Measurements from ENCODE around the gene ACTC1. TPM values are rescaled to one million over a fixed set of nuclear protein-coding genes. Genes with fewer than 3 reads are reported as not detected.

ACTC1 gene
- total RNA-seq (not detected), polyA plus RNA-seq (not detected)

DNA sequence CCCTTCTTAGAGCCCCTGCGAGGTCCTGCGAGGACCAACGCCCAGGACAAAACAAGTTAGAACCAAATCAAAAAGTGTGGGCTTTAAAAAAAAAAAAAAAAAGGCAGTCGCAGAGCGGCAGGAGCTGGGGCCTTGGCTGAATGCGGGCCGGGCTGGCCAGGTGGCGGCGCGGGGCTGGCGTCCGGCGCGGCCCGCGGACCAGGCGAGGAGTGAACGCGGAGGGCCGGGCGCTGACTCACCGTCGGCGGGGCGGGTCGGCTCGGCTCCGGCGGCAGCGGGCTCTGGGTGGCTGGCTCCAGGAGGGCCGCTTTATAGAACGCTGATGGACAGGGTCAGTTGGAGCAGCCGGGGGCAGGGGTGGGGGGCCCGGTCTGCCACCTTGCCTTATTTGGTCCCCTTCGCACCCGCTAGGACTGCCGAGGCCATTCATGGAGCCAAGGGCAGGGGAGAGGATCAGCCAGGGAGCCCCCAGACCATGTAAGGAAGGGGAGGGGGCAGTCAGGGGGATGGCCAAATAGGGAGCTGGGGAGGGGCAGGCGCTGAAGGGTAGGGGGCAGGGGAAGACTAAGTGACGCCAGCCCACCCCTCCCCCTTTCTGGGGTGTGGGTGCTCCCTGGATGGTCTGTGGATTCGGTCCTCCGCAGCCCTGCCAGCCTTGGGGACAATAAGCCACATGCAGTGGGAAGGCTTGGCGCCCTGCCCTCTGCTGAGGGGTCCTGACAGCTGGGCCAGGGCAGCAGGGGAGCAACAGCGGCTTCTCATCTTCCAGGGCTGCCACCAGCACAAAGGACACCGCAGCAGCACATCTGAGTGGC lies at the start of gene ACTC1:
Gene ACTC1, minus strand, starts transcription at position 283 of the 815 bp plus-strand sequence. CDS start 741 bp downstream, outside the sequence.
- Histone ChIP-seq H3K36me3 (ENCODE audit: insufficient read depth, low read length) (no peaks in the 10 kb centered on the region), H3K4me3 (ENCODE audit: low read length) (no peak within 1 kb of the TSS), H3K27me3 (ENCODE audit: insufficient read depth, low read length, poor library complexity, severe bottlenecking) (no peaks in the 10 kb centered on the region), H3K4me1 (ENCODE audit: insufficient read depth, low read length) (no peaks in the 10 kb centered on the region), H3K9me3 (ENCODE audit: low read length) (no peaks in the 10 kb centered on the region), H3K27ac (ENCODE audit: low read depth, low read length) (no peak within 1 kb of the TSS)
- no peak for DNase-seq
- POLR2A ChIA-PET = no interaction called here
- peaks cover 0 to 2% (median 0%) of the 10 kb centered on the region in 5 donors for H3K9me3 Mint-ChIP-seq
- no peak within 1 kb of the TSS for H3K4me3 Mint-ChIP-seq
- no peak within 1 kb of the TSS for H3K27ac Mint-ChIP-seq
- CTCF ChIA-PET = no interaction called here
- peaks cover 21 to 77% of the 10 kb centered on the region in 2 donors for H3K27me3 Mint-ChIP-seq
- peaks cover 0 to 3% (median 0%) of the 10 kb centered on the region in 3 donors for H3K4me1 Mint-ChIP-seq
- no peaks in the 10 kb centered on the region for H3K36me3 Mint-ChIP-seq

DNA sequence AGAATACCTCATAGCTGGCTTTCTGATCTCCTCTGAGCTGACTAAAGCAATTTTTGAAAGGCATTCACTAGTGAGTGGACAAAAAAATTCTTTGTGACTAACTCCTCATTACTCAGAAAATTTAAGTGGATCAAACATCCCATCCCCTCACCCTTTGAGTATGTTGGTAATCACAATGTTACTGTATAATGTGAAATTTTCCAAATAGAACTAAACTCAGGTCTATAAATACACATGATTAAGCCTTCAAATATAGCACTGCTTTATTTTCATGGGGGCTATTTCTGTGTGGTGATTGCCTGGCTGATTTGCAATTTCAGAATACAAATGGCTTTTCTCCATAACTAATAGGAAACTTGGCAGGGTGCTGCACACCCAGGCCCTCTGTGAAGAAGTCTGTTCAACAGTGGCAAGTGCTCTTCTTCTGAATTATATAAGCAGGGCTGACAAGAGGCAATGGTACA lies 45.9 kb upstream of the ACTC1 start:
- no peak for DNase-seq
- Histone ChIP-seq H3K4me3 (ENCODE audit: low read length) (no peak overlapping the region), H3K36me3 (ENCODE audit: insufficient read depth, low read length) (no peaks in the 10 kb centered on the region), H3K27me3 (ENCODE audit: insufficient read depth, low read length, poor library complexity, severe bottlenecking) (no peaks in the 10 kb centered on the region), H3K9me3 (ENCODE audit: low read length) (no peaks in the 10 kb centered on the region), H3K27ac (ENCODE audit: low read depth, low read length) (no peak overlapping the region), H3K4me1 (ENCODE audit: insufficient read depth, low read length) (no peaks in the 10 kb centered on the region)
- H3K4me1 Mint-ChIP-seq = no peaks in the 10 kb centered on the region
- CTCF ChIA-PET = no interaction called here
- POLR2A ChIA-PET = no interaction called here
- no peak overlapping the region for H3K27ac Mint-ChIP-seq
- H3K4me3 Mint-ChIP-seq = no peak overlapping the region
- H3K36me3 Mint-ChIP-seq = peaks cover 0 to 2% (median 0%) of the 10 kb centered on the region in 3 donors
- H3K27me3 Mint-ChIP-seq = peaks cover 0 to 2% of the 10 kb centered on the region in 2 donors
- H3K9me3 Mint-ChIP-seq = peaks cover 0 to 2% (median 0%) of the 10 kb centered on the region in 5 donors

DNA sequence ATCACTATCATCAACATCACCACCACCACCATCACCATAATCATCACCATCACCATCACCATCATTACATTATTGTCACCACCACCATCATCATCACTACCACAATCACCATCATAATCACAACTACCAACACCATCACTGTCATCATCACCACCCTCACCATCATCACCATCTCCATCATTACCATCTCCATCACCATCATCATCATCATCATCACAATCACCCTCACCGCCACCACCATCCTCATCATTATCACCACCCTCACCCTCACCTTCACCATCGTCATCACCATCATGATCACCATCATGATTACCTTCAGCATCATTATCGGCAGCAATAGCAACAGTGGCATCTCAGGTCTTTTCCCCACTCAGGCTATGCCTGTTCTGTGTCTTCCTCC lies 42.9 kb upstream of the ACTC1 start:
- Mint-ChIP-seq H3K36me3 (peaks cover 0 to 11% (median 3%) of the 10 kb centered on the region in 3 donors), H3K4me3 (no peak overlapping the region), H3K27me3 (peaks cover 9 to 16% of the 10 kb centered on the region in 2 donors), H3K9me3 (peaks cover 0 to 9% (median 7%) of the 10 kb centered on the region in 5 donors), H3K4me1 (no peaks in the 10 kb centered on the region), H3K27ac (no peak overlapping the region)
- CTCF ChIA-PET = no interaction called here
- Histone ChIP-seq H3K36me3 (ENCODE audit: insufficient read depth, low read length) (no peaks in the 10 kb centered on the region), H3K9me3 (ENCODE audit: low read length) (no peaks in the 10 kb centered on the region), H3K4me1 (ENCODE audit: insufficient read depth, low read length) (no peaks in the 10 kb centered on the region), H3K27me3 (ENCODE audit: insufficient read depth, low read length, poor library complexity, severe bottlenecking) (no peaks in the 10 kb centered on the region), H3K4me3 (ENCODE audit: low read length) (no peak overlapping the region), H3K27ac (ENCODE audit: low read depth, low read length) (no peak overlapping the region)
- no peak for DNase-seq
- POLR2A ChIA-PET = no interaction called here

DNA sequence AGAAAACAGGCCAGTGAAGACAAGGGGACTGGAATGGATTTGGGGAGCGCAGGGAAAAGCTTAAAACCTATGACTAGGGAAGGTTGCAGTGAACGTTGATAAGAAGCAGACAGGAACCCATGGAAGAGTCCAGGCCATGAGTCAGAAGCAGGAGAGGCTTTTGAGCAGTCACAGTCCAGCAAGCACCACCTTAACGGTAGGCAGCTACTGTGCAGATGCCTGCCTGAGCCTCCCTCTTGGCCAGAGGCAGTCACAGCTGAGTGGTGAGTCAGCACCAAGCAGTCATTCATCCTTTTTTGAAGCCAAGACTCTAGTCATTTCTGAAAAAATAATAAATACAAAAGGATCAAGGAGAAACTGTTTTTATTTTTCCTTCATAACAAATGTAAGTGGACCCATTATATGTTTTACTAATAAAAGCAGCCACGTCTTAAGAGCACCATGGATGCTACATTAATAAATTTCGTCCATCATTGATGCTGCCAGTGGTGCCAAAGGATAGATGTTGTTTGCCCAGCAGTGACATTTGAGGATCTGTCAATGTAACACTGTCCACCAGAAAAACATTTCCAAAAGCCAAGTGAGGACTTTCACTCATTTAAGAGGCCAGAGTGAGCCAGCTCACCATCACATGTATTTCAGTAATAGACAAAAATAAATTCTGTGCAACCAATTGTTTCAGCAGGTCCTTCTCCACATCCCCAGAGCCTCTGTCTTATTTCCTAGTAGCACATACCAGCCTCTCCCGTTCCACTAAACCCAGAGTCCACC lies 42.1 kb upstream of the ACTC1 start:
- Histone ChIP-seq H3K9me3 (ENCODE audit: low read length) (no peaks in the 10 kb centered on the region), H3K27ac (ENCODE audit: low read depth, low read length) (no peak overlapping the region), H3K4me3 (ENCODE audit: low read length) (no peak overlapping the region), H3K36me3 (ENCODE audit: insufficient read depth, low read length) (no peaks in the 10 kb centered on the region), H3K4me1 (ENCODE audit: insufficient read depth, low read length) (no peaks in the 10 kb centered on the region), H3K27me3 (ENCODE audit: insufficient read depth, low read length, poor library complexity, severe bottlenecking) (no peaks in the 10 kb centered on the region)
- Mint-ChIP-seq H3K4me3 (no peak overlapping the region), H3K4me1 (no peaks in the 10 kb centered on the region), H3K36me3 (peaks cover 0 to 11% (median 3%) of the 10 kb centered on the region in 3 donors), H3K9me3 (peaks cover 0 to 9% (median 7%) of the 10 kb centered on the region in 5 donors), H3K27me3 (peaks cover 12 to 20% of the 10 kb centered on the region in 2 donors), H3K27ac (no peak overlapping the region)
- POLR2A ChIA-PET = no interaction called here
- DNase-seq = no peak
- CTCF ChIA-PET = no interaction called here

DNA sequence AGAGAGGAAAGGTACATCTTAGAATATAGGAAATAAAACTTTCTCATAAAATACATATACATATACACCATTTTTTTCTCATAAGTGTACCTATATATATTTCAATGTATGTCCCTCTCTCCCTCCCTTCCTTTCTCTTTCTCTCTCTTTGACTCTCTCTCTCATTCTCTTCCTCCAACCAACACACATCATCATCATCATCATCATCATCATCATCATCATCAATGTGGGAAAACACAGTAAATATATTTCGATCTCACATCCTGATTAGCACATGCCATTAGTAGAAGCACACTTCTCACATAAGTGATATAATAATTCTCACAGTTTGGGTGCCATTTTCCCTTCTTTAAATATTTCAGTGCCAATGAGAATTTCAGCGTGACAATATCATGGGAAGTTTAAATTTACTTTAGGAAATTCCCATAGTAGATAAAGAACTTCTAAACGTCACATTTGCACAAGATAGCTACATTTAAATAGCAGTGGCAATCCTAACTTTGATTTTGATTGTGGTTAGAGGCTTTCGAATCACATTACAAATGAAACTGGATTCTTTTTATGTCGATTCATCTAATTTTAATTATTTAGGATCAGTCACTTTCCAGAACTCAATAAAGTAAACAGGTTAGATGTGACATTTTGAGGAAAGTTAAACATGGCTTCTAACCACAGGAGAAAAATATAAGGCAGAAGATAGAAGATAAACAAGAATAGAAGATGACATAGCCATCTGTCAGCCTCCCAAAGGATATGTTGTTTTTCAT lies 33.0 kb upstream of the ACTC1 start:
- Mint-ChIP-seq H3K9me3 (peaks cover 0 to 4% (median 3%) of the 10 kb centered on the region in 5 donors), H3K4me1 (no peaks in the 10 kb centered on the region), H3K36me3 (peaks cover 0 to 4% (median 0%) of the 10 kb centered on the region in 3 donors), H3K27me3 (peaks cover 9 to 27% of the 10 kb centered on the region in 2 donors), H3K4me3 (no peak overlapping the region), H3K27ac (no peak overlapping the region)
- no peak overlapping the region for H3K27ac ChIP-seq (ENCODE audit: low read depth, low read length)
- CTCF ChIA-PET = no interaction called here
- no peaks in the 10 kb centered on the region for H3K36me3 ChIP-seq (ENCODE audit: insufficient read depth, low read length)
- no peaks in the 10 kb centered on the region for H3K9me3 ChIP-seq (ENCODE audit: low read length)
- H3K4me1 ChIP-seq (ENCODE audit: insufficient read depth, low read length) = no peaks in the 10 kb centered on the region
- POLR2A ChIA-PET = no interaction called here
- DNase-seq = no peak
- no peak overlapping the region for H3K4me3 ChIP-seq (ENCODE audit: low read length)
- H3K27me3 ChIP-seq (ENCODE audit: insufficient read depth, low read length, poor library complexity, severe bottlenecking) = no peaks in the 10 kb centered on the region

DNA sequence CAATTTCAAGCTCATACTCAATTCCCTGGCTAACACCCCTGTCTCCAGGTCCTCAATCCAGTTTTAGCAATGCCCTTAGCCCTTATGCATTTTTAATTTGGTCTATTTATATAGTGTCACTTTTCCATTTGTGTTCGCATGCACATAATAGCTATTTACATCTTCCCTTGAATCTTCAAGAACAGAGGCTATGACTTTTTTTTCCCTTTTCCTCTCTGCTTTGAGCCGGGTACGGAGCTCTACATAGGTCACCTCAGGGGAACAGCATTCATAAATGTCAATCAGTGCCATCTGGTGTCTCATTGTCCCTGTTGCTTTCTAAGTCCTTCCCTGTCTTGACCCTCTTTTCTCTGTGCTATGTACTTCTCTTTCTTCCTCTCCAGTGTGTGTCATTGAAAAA lies 26.5 kb upstream of the ACTC1 start:
- no peaks in the 10 kb centered on the region for H3K36me3 Mint-ChIP-seq
- ChIA-PET POLR2A (no interaction called here), CTCF (no interaction called here)
- Histone ChIP-seq H3K27me3 (ENCODE audit: insufficient read depth, low read length, poor library complexity, severe bottlenecking) (no peaks in the 10 kb centered on the region), H3K4me3 (ENCODE audit: low read length) (no peak overlapping the region), H3K9me3 (ENCODE audit: low read length) (no peaks in the 10 kb centered on the region), H3K27ac (ENCODE audit: low read depth, low read length) (no peak overlapping the region), H3K4me1 (ENCODE audit: insufficient read depth, low read length) (no peaks in the 10 kb centered on the region), H3K36me3 (ENCODE audit: insufficient read depth, low read length) (no peaks in the 10 kb centered on the region)
- H3K27me3 Mint-ChIP-seq = peaks cover 7 to 47% of the 10 kb centered on the region in 2 donors
- no peak overlapping the region for H3K4me3 Mint-ChIP-seq
- H3K9me3 Mint-ChIP-seq = peaks cover 0 to 2% (median 0%) of the 10 kb centered on the region in 5 donors
- DNase-seq = no peak
- no peak overlapping the region for H3K27ac Mint-ChIP-seq
- no peaks in the 10 kb centered on the region for H3K4me1 Mint-ChIP-seq

DNA sequence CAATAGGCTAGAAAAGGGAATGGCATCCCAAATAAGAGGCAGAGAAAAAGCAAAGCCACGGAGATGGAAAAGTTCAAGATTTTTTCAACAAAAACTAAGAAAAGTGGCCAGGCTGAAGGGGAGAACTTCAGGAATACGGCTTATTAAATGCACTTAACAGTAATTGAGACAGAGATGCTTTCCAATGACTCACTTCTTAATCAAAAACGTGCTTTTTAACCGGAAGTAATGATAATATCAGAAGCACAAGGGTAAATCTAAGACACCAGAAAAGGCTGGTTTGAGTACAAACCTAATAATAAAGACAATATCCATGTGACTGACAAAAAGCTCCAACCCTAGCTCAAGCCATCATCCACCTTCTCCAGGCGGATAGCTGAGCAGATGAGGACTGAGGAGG lies 24.8 kb upstream of the ACTC1 start:
- Mint-ChIP-seq H3K27me3 (peaks cover 5 to 41% of the 10 kb centered on the region in 2 donors), H3K27ac (no peak overlapping the region), H3K4me1 (no peaks in the 10 kb centered on the region), H3K9me3 (peaks cover 0 to 2% (median 0%) of the 10 kb centered on the region in 5 donors), H3K36me3 (no peaks in the 10 kb centered on the region), H3K4me3 (no peak overlapping the region)
- H3K27me3 ChIP-seq (ENCODE audit: insufficient read depth, low read length, poor library complexity, severe bottlenecking) = no peaks in the 10 kb centered on the region
- ChIA-PET POLR2A (no interaction called here), CTCF (interaction anchor here (0.7 kb wide), 1 partner anchor 43 kb away, joined by 3 read pairs; no protein-coding TSS in a partner anchor)
- H3K27ac ChIP-seq (ENCODE audit: low read depth, low read length) = no peak overlapping the region
- H3K9me3 ChIP-seq (ENCODE audit: low read length) = no peaks in the 10 kb centered on the region
- no peak overlapping the region for H3K4me3 ChIP-seq (ENCODE audit: low read length)
- no peaks in the 10 kb centered on the region for H3K36me3 ChIP-seq (ENCODE audit: insufficient read depth, low read length)
- no peak for DNase-seq
- no peaks in the 10 kb centered on the region for H3K4me1 ChIP-seq (ENCODE audit: insufficient read depth, low read length)

Data from CD8-positive, alpha-beta memory T cell (primary cell).